NCI-H2029 treated with DMSO at 0.1 percent for 48 hours (cell line): ENCODE measurements around the gene SERPINA9.

Experiments used
- DNase-seq: peaks from one replicate; lab custom pipeline; 2025; lab: John Stamatoyannopoulos, UW

Gene SERPINA9

GRCh38 chr14:94462219-94462551 lies 13.8 kb downstream of the SERPINA9 start:
- DNase-seq: no peak

GRCh38 chr14:94461526-94462218 lies 14.3 kb downstream of the SERPINA9 start:
- no peak for DNase-seq

GRCh38 chr14:94460631-94461416 lies 15.2 kb downstream of the SERPINA9 start:
- DNase-seq: no peak

DNA sequence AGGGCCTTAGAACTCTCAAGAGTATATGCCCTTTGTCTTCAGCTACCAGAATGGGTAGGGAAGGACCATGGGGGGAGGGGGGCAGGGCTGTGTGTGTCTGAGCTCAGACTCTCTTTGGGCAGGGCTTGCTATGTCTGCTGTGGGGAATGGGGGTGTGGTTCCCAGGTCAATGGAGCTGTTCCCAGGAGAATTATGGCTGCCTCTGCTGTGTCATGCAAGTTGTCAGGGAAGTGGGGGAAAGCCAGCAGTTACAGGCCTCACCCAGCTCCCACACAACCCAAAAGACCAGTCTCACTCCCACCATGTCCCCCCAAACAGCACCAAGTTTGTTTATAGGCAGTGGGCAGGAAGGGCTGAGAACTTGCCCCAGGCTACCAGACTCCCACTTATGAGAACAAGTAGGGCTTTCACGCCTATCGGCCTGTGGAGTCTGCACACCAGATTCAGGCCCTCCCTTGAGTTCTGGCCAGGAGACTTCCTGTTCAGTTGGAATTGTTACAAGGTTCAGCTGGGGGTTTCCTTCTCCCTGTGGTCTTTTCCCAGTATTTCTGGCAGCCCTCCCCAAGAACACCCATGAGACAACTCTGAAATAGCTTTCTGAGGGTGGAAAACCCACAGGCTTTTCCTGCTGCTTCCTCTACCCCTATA lies 17.3 kb downstream of the SERPINA9 start:
- no peak for DNase-seq

- no peak for DNase-seq
Measured at GRCh38 chr14:94458096-94458495, 17.9 kb downstream of the SERPINA9 start.

DNA sequence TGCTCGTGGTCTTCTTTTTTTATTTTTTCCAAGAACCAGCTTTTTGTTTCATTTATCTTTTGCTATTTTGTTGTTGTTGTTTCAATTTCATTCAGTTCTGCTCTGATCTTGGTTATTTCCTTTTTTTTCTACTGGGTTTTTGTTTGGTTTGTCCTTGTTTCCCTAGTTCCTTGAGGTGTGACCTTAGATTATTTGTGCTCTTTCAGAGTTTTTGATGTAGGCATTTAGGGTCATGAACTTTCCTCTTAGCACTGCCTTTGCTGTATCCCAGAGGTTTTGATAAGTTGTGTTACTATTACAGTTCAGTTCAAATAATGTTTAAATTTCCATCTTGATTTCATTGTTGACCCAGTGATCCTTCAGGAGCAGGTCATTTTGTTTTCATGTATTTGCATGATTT lies 20.1 kb downstream of the SERPINA9 start:
- DNase-seq: no peak

DNA sequence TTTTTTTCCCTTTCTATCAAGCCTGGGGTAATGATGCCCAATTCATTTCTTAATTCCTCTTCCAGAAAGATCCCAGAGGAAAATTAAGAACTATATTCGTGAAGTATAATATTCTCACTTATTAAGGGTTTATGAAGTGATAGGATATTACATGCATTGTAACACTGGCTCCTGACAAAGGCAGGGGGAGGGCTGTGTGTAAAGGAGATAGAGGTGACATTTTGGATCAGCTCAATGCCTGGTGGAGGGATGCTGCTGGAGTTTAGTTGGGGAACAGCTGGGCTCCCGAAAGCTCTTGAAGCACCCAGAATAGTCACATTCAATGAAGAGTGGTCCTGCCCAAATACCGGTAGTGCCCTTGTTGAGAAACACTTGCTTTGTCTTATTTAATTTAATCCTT lies 24.2 kb downstream of the SERPINA9 start:
- no peak for DNase-seq

- DNase-seq: no peak
Measured at GRCh38 chr14:94451091-94451771, 24.8 kb downstream of the SERPINA9 start.

DNA sequence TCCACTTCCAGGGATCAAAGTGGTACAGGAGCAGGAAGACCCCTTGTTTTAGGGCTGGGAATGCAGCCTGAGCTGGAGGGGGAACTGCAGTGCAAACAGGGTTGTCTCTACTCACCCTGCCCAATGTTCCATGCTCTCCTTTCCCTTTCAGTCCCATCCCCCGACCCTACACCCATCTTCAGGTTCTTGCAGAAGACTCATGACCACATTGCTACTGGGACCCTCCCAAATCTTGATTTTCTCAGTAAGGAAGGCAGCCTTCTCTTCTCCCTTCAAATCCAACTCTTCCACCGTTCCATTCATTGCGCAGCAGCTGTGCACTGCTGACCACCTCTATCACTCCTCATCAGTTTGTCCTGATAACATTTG lies 25.3 kb downstream of the SERPINA9 start:
- DNase-seq: no peak

GRCh38 chr14:94449930-94450329 lies 26.1 kb downstream of the SERPINA9 start:
- no peak for DNase-seq

GRCh38 chr14:94448071-94448808 lies 27.8 kb downstream of the SERPINA9 start:
- no peak for DNase-seq

DNA sequence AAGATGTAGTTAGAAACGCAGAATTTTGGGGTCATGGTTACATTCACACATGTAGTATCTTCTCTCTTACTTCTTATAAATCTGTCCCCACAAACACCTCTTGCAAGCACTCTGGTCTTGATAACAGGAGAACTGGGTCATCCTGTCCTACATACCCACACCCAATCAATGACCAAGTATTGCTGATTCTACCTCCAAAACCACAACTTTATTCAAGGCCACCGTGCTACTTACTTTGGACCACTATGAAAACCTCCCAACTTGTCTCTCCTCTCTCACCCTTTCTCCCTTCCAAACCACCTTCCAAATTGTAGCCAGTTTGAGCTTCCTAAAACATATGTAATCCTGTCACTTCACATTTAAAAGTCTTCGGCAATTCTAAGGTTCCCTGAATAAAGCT lies 28.8 kb downstream of the SERPINA9 start:
- DNase-seq: no peak

DNA sequence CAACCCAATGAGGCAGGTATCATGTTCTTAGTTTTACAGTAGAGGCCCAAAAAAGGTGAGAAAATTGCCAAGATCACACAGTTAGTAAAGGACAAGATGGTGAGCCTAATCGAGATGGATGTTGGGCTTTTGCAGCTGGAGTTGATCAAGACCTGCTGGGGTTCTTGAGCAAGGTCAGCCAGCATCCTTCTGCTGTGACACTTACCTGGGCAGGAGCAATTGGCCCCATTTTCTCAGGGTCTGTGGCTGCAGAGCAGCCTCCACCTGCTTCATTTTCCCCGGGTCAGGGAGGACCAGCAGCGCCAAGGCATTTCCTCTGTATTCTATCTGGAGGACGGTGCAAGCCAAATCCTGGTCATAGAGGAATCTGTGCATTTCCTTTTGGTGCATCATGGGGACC lies 29.9 kb downstream of the SERPINA9 start:
- no peak for DNase-seq

DNA sequence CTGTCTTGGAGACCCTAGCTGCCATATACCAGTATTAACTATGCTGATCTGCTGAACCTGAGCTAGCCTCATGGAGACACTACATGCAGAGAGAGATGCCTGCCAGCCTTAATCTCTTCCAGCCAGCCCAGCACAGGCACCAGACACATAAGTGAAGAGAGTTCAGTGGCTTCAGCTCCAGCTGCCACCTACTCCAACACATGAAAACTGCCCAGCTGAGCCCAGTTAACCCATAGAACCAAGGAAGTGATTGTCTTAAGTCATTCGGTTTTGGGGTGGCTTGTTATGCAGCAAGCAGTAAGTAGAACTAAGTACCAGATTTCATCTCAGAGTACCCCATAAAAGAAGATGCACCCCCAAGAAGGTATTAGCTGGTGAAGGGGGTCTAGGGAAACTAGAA lies 31.0 kb downstream of the SERPINA9 start:
- no peak for DNase-seq

DNA sequence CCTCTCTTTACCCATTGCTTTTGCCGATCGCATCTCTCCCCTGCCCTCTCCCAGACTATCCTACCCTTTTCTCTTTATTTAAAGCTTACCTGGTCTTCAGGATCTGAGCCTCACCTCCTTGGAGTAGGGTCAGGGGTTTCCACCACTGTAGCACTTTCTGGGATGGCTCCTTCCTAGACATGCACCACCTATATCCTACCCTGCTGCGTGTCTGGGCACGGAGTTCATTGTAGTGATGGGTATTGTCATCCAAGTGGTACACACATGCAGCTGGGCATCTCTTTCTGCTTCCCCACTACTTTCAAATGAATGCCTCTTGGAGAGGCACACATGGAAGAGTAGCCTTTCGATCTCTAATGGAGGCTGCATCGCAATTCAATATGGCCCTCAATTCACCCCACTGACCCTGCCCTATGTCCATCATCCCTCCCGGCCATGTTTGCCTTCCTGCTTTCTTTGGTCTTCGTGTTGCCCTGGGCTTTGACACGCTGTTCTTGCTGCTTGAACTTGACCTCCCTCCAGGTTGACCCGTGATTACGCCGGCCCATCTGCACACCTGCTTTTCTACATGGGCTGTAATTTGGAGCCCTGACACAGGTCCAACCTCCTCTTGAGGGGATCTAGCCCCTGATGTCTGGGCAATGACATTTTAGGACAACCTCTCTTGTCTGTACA lies 34.3 kb downstream of the SERPINA9 start:
- no peak for DNase-seq

GRCh38 chr14:94441130-94441529 lies 34.9 kb downstream of the SERPINA9 start:
- DNase-seq: no peak

GRCh38 chr14:94439453-94440057 lies 36.4 kb downstream of the SERPINA9 start:
- DNase-seq: no peak

DNA sequence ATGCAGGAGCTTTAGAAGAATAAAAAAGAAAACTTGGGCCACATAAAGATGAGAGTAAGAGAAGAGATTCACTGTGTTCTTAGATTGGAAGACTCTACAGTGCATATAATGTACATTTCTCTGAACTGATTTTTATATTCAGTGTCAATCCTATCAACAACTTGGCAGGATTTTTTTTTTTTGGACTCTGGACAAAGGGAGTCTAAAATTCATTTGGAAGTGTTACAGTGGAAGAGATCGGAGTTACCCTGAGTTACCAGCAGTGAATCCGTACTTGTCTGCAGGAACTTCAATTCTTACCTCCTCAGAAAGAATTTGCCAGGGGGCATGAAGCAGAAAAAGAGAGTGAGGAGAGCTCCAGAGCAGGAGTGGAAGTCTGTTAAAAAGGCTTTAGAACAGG lies 47.4 kb downstream of the SERPINA9 start:
- no peak for DNase-seq

GRCh38 chr14:94427016-94427613 lies 48.9 kb downstream of the SERPINA9 start:
- no peak for DNase-seq

- DNase-seq: no peak
Measured at GRCh38 chr14:94426526-94426925, 49.5 kb downstream of the SERPINA9 start.

DNA sequence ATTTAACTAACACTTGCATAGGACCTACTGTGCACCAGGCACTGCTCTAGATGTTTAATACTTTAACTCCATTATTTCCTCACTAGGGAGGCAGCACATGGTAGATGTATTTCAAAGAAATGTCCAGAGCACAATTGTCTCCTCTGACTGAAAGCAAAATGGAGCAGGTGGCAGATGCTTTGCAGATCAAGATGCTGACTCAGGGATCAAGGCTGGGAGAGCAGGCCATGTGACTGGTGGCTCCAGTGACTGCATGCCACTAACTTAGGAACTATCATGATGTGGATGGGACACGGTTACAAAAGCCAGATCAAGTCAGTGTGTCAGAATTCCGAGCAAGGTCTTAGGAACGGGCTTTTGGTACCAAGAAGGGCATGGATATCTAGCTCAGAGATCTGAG lies 51.6 kb downstream of the SERPINA9 start:
- DNase-seq: no peak
